HG02798 (cell line): ENCODE measurements around the gene DUOXA2.
"Not testable (repeated sequence)": the region's sequence is repeated elsewhere in the genome, so short reads cannot be mapped to it uniquely, and the experiment has no call there.

ENCODE experiments used
- ATAC-seq: cut with Tn5 transposase; IDR thresholded peaks from one replicate; pipeline ENCODE4 v1.9.1; 2021; ENCODE audit warnings: mild to moderate bottlenecking; ENCODE audit not compliant: unreplicated experiment, poor library complexity

Gene DUOXA2

GRCh38 chr15:45134046-45134445, 19.9 kb downstream of the DUOXA2 start:
- ATAC-seq: no peak

DNA sequence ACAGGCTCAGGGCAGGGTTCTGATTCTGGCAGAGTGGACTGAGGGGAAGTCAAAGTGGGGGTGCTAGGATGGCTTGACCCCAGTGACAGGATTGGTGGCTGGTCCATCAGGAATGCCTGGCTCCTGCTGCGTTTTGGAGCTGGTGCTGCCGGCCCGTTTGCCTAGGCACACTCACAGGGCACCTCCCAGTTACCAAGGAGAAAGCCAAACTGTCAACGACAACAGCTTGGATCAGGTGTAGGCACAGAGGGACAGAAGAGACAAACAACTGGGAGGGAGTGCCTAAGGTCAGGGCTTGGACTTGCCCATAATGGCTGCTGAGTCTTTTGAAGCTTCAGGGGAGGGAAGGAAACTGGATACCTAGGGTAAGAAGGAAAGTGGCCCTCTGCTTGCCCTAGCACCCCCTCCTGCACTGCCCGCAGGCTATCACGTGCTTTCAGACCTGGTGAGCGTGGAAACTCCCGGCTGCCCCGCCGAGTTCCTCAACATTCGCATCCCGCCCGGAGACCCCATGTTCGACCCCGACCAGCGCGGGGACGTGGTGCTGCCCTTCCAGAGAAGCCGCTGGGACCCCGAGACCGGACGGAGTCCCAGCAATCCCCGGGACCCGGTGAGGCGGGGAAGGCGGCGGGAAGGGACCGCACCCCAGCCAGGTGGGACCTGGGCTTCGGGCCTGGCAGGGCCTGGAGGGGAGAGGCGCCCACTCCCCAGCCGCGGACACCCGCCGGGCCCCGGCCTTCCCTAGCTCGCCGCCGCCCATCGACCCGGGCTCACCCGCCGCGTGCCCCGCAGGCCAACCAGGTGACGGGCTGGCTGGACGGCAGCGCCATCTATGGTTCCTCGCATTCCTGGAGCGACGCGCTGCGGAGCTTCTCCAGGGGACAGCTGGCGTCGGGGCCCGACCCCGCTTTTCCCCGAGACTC, 20.8 kb downstream of the DUOXA2 start:
- no peak for ATAC-seq

- not testable (repeated sequence) for ATAC-seq
Measured at GRCh38 chr15:45135705-45136377, 21.7 kb downstream of the DUOXA2 start.

GRCh38 chr15:45136378-45136764, 22.2 kb downstream of the DUOXA2 start:
- no peak for ATAC-seq

- ATAC-seq: no peak
Measured at GRCh38 chr15:45137703-45138102, 23.6 kb downstream of the DUOXA2 start.

DNA sequence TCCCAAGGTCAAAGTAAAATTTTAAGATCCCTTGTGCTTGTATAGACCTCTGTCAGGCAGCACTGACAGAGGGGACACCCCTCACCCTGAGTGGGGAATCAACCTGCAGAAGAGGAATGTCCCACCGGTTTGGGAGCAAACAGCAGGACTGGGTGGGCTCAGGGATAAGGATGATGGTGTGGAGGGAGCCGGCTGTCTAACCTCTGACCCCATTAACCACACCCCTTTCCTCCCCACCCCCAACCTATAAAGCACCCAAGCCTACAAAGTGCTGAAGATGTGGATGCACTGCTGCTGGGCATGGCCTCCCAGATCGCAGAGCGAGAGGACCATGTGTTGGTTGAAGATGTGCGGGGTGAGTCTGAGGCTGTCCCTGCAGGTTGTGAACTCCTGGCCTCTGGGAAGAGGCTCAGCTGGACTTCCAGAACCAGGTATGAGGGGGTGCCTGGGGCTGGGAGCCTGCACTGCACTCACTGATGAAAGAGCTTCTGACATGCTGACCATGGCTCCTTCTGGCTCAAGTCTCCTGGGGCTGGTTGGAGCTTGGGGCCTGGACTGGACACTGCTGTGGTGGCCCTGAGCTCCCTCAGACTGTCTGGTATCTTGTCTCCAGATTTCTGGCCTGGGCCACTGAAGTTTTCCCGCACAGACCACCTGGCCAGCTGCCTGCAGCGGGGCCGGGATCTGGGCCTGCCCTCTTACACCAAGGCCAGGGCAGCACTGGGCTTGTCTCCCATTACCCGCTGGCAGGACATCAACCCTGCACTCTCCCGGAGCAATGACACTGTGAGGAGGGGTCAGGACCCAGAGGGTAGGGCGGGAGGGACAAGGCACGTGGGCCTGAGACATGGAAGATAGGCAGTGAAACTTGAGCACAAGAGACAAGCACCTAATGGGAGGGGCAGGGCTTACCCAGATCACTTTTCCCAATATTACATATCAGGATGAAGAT, 25.0 kb downstream of the DUOXA2 start:
- ATAC-seq: no peak

DNA sequence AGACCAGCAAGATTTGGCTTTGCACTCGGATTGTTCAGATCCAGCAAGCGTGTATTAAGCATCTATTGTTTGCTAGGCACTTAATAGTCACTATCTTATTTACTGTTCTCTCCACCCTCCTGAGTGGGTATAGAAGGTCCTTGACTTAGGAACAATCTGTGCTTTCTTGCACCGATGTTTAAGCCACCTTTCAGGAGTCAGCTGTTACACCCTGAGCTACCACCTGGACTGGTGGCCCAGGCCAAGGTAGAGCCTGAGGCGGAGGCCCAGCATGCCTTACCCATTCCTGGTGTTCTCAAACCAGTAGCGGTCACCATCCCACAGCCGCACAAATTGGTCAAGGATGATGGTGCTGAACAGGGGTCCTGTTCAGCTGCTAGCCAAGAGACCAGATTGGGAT, 25.6 kb downstream of the DUOXA2 start:
- ATAC-seq: no peak

- ATAC-seq: no peak
Measured at GRCh38 chr15:45140557-45141250, 26.6 kb downstream of the DUOXA2 start.

- ATAC-seq: no peak
Measured at GRCh38 chr15:45141386-45141785, 27.3 kb downstream of the DUOXA2 start.

- no peak for ATAC-seq
Measured at GRCh38 chr15:45143056-45143455, 28.9 kb downstream of the DUOXA2 start.

- no peak for ATAC-seq
Measured at GRCh38 chr15:45143946-45144345, 29.8 kb downstream of the DUOXA2 start.

- no peak for ATAC-seq
Measured at GRCh38 chr15:45144775-45145174, 30.6 kb downstream of the DUOXA2 start.

- ATAC-seq: no peak
Measured at GRCh38 chr15:45146405-45146804, 32.3 kb downstream of the DUOXA2 start.

DNA sequence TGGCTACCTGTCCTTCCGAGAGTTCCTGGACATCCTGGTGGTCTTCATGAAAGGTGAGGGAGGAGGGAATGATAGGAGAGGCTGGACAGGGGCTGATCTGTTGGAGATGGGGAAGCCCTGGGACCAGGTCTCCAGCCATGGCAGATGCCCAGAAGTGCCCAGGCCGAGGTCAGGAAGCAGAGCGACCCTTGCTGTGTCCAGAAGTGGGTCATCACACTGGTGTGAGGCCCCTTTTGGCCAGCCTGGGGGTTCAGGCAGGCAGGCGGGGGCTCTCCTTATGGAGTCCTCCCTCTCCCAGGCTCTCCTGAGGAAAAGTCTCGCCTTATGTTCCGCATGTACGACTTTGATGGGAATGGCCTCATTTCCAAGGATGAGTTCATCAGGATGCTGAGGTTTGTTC, 33.5 kb downstream of the DUOXA2 start:
- no peak for ATAC-seq

GRCh38 chr15:45148076-45149059, 34.2 kb downstream of the DUOXA2 start:
- no peak for ATAC-seq

DNA sequence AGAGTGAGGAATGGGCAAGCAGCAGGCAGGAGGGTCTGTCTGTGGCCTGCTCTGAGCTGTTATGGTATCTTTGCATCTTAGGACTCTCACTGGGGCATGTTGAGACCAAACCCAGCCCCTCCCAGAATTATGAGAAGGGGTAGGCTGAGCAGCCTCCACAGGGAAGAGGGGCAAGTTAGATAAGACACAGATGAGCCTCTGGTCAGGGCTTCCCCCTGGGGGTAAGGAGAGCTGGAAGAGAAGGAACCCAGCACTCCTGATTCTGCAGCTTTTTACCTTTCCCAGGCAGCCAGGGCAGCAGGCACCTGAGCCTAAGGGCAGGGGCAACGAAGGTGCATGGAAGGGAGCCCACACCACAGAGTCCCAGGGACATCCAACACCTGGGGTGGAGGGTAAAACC, 34.9 kb downstream of the DUOXA2 start:
- ATAC-seq: no peak

GRCh38 chr15:45150481-45150880, 36.4 kb downstream of the DUOXA2 start:
- ATAC-seq: no peak

GRCh38 chr15:45150997-45151396, 36.9 kb downstream of the DUOXA2 start:
- no peak for ATAC-seq
